Measurements from ENCODE around the gene SYT7. TPM values are rescaled to one million over a fixed set of nuclear protein-coding genes. Genes with fewer than 3 reads are reported as not detected.

SYT7 gene
- polyA plus RNA-seq, 1 experiment, result 0.45 TPM

GRCh38 chr11:61537326-61537725 is 43.5 kb downstream of the SYT7 start:
- no peak for TF ChIP-seq CTCF (IDR thresholded peaks at IDR 0.05; ENCODE audit: low read depth, low read length)
- ChIA-PET POLR2A (no interaction called here), CTCF (interaction anchor here (1.1 kb wide), 1 partner anchor 21 kb away, joined by 3 read pairs; no protein-coding TSS in a partner anchor)
- DNase-seq (ENCODE audit: low read depth, low spot score), result no peak
- H3K4me3 ChIP-seq (ENCODE audit: low read depth, low read length), result no peak overlapping the region
- H3K27ac ChIP-seq (ENCODE audit: low read depth, low read length), result no peak overlapping the region
- no peaks in the 10 kb centered on the region; the same call in 1 of the 2 replicates for H3K9me3 ChIP-seq (ENCODE audit: control insufficient read depth, insufficient read depth, low read length)
- H3K27me3 ChIP-seq (ENCODE audit: control insufficient read depth, insufficient read depth, low read length), result peaks cover 61% of the 10 kb centered on the region

- Histone ChIP-seq H3K9me3 (ENCODE audit: control insufficient read depth, insufficient read depth, low read length) (no peaks in the 10 kb centered on the region; the same call in 1 of the 2 replicates), H3K27ac (ENCODE audit: low read depth, low read length) (no peak overlapping the region), H3K4me3 (ENCODE audit: low read depth, low read length) (no peak overlapping the region), H3K27me3 (ENCODE audit: control insufficient read depth, insufficient read depth, low read length) (peaks cover 63% of the 10 kb centered on the region)
- no peak for TF ChIP-seq CTCF (IDR thresholded peaks at IDR 0.05; ENCODE audit: low read depth, low read length)
- DNase-seq (ENCODE audit: low read depth, low spot score), result no peak
- ChIA-PET CTCF (interaction anchor here (1.1 kb wide), 1 partner anchor 20 kb away, joined by 3 read pairs; no protein-coding TSS in a partner anchor), POLR2A (no interaction called here)
Measured at GRCh38 chr11:61536676-61537270, 44.1 kb downstream of the SYT7 start.

GRCh38 chr11:61535998-61536675 is 44.7 kb downstream of the SYT7 start:
- CTCF ChIA-PET, result interaction anchor here (1.1 kb wide), 1 partner anchor 20 kb away, joined by 3 read pairs; no protein-coding TSS in a partner anchor

GRCh38 chr11:61534933-61535839 is 45.7 kb downstream of the SYT7 start:
- Histone ChIP-seq H3K27me3 (ENCODE audit: control insufficient read depth, insufficient read depth, low read length) (peaks cover 66% of the 10 kb centered on the region), H3K27ac (ENCODE audit: low read depth, low read length) (no peak overlapping the region), H3K9me3 (ENCODE audit: control insufficient read depth, insufficient read depth, low read length) (no peaks in the 10 kb centered on the region; the same call in 1 of the 2 replicates), H3K4me3 (ENCODE audit: low read depth, low read length) (no peak overlapping the region)
- ChIA-PET CTCF (no interaction called here), POLR2A (no interaction called here)
- no peak for TF ChIP-seq CTCF (IDR thresholded peaks at IDR 0.05; ENCODE audit: low read depth, low read length)
- DNase-seq (ENCODE audit: low read depth, low spot score), result no peak

More at GRCh38 chr11:61535998-61536675, 44.7 kb downstream of the SYT7 start:
- Histone ChIP-seq H3K9me3 (ENCODE audit: control insufficient read depth, insufficient read depth, low read length) (no peaks in the 10 kb centered on the region; the same call in 1 of the 2 replicates), H3K27me3 (ENCODE audit: control insufficient read depth, insufficient read depth, low read length) (peaks cover 66% of the 10 kb centered on the region), H3K27ac (ENCODE audit: low read depth, low read length) (no peak overlapping the region), H3K4me3 (ENCODE audit: low read depth, low read length) (no peak overlapping the region)
- DNase-seq (ENCODE audit: low read depth, low spot score), result no peak
- TF ChIP-seq CTCF (IDR thresholded peaks at IDR 0.05; ENCODE audit: low read depth, low read length), result no peak
- POLR2A ChIA-PET, result no interaction called here

Data from AG04450 (cell line).